Activated CD4-positive, alpha-beta T cell treated with anti-CD3 and anti-CD28 coated beads for 1 hour (primary cell): ENCODE measurements around the gene TOR1A.
"Not testable (repeated sequence)": the region's sequence is repeated elsewhere in the genome, so short reads cannot be mapped to it uniquely, and the experiment has no call there.

Experiments used
- DNase-seq: peaks from one replicate; pipeline ENCODE4 v3.0.0-alpha.2; 2020

The TOR1A gene

DNA sequence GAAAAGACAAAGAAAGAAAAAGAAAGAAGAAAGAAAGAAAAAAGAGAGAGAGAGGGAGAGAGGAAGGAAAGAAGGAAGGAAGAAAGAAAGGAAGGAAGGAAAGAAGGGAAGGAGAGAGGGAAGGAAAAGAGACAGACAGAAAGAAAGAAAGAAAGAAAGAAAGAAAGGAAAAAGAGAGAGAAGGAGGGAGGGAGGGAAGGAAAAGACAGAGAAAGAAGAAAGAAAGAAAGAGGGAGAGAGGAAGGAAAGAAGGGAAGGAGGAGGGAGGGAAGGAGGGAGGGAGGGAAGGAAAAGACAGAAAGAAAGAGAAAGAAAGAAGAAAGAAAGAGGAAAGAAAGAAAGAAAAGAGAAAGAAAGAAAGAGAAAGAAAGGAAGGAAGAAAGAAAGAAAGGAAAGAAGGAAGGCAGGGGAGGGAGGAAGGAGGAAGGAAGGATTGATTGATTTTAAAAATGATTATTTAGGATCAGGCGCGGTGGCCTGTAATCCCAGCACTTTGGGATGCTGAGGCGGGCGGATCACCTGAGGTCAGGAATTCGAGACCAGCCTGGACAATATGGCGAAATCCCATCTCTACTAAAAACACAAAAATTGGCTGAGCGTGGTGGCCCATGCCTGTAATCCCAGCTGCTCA is 44.3 kb downstream of the TOR1A start:
- no peak for DNase-seq

- DNase-seq = no peak
These were observed 45.5 kb downstream of the TOR1A start for GRCh38 chr9:129778469-129778868.

- DNase-seq = no peak
These were observed 46.2 kb downstream of the TOR1A start for GRCh38 chr9:129777769-129778130.

DNA sequence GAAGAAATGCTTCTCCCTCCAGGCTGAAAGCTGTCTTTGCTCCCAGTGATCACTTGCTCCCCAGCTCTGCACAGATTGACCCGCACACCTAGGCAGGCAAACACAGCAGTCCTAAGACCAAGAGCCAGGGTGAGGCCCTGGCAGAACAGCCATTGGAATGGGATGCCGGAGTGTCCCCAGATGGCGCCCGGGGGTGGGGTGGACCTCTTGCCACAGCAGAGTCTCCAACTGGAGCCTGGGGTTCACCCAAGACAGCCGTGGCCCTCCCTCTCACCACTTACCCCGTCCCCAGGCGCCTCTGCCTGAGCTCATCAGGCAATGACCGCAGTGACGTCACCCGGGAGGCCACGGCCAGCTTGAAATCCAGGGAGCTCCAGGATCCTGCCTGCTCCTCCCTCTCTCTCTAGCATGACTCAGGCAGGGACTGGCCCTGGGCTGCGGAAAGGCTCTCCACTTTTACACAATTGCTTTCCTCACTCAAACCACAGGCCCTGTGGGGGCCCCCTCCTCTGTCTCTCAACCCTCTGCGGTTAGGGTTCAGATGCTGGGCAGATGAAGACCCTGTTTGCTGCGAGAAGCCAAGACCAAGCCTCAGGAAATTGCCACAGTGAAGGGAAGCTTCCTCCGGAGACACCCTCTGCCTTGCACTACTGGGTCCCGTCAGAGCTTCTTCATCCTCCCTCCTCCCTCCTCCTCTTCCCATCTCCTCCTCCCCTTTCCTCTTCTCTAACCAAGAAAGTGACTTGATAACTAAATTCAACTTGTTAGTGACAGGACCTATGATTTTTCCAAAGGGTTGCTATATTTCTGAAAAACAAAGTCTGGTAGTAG is 46.8 kb downstream of the TOR1A start:
- DNase-seq = no peak

DNA sequence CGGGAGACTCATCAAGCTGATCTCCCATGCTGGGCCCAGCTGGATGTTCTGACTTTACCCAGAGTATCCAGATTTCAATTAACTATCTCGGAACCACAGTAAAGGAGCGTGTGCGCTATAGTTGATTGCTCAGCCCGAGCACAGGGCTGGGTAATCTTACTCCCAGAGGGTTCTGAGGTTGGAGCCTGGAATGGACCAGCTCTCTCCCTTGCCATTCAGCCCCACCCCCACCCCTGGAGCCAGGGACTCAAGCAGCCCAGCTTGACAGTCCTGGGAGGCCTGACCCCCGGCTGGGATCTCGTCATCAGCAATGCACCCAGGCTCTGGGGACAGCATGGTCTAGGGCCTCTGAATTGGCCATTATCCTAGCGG is 47.4 kb downstream of the TOR1A start:
- no peak for DNase-seq

DNA sequence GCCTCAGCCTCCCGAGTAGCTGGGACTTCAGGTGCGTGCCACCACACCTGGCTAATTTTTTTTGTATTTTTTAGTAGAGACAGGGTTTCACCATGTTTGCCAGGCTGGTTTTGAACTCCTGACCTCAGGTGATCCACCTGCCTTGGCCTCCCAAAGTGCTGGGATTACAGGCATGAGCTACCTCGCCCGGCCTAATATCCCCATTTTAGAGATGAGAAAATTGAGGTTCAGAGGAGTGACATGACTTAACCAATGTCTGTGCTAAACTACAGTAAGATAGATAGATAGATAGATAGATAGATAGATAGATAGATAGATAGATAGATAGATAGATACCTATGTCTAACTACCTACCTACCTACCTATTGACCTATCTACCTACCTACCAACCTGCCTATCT is 47.8 kb downstream of the TOR1A start:
- DNase-seq = not testable (repeated sequence)

GRCh38 chr9:129775448-129775798 is 48.5 kb downstream of the TOR1A start:
- no peak for DNase-seq

DNA sequence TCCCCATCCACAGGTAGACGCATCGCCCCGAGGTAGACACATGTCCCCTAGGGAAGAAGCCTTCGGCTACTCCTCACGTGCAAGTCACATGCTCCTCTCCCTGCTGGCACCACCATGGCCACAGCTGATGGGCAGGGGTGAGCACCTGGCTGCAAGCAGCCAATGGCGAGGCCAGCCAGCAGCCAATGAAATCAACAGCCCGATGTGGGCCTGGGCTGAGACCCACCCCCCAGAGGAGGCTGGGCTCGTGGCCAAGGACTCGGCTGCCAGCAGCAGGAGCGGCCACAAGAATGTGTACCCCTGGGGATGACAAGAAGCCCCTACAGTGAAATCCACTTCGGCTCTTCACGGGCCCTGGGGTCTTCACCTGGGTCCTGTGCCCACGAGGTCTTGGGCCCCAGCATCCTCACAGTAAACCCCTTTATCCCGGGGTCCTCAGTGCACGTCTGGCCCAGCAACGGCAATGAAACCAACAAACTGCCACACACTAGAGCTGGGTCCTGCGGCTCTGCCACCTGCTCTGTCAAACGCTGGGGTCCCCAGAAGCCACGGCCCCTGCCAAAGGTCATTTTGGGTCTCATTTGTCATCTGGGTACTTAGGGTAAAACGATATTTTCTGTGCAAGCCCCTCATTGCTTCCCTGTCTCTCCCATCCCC is 49.0 kb downstream of the TOR1A start:
- DNase-seq = no peak

GRCh38 chr9:129773262-129774048 is 50.5 kb downstream of the TOR1A start:
- no peak for DNase-seq

DNA sequence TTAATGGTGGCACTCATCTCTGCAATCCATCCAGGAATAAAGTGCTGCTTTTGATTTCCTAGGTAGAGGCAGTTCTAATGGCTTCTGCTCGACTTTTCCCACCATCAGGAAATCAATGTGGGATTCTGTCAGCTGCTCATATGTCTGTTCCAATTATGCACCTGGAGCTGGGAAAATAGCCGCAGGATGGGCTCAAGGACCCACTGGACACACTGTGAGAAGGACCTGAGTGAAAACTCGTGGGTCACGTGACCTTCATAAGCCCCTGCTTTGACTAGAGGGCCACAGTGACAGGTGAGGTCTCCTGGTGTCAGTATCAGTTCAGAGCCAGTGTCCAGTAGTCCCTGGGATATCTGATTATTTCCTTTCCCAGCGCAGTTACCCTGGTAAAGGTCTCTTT is 53.2 kb downstream of the TOR1A start:
- DNase-seq = no peak

DNA sequence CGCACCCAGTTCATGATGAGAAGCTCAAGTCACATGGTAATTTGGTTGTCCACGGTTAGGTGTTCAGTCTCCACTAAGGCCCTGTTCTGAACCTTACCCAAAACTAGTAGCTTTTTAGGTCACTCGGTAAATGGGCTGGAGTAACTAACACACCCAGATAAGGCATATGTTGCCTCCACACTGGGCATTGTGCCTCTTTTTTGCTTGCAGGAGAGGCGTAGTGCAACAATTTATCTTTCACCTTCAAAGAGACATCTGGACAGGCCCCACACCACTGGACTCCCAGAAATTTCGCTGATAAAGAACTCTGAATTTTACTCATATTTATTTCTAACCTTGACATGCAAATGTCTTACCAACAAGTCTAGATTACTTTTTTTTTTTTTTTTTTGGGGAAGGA is 54.3 kb downstream of the TOR1A start:
- DNase-seq = no peak

- no peak for DNase-seq
These were observed 55.5 kb downstream of the TOR1A start for GRCh38 chr9:129768486-129768885.

- DNase-seq = no peak
These were observed 58.1 kb downstream of the TOR1A start for GRCh38 chr9:129765764-129766317.

GRCh38 chr9:129762985-129763926 is 60.7 kb downstream of the TOR1A start:
- DNase-seq = no peak
